NT2/D1 (cell line): Measurements from ENCODE around the gene ATXN7.

ENCODE experiments used
- SUZ12 ChIP-seq: IDR thresholded peaks from 2 replicates; pipeline ENCODE4 v1.6.1; 2011; ENCODE audit not compliant: insufficient read length, insufficient read depth; ENCODE audit errors: extremely low read depth
- YY1 ChIP-seq: IDR thresholded peaks from 2 replicates; pipeline ENCODE4 v1.6.1; 2011; ENCODE audit not compliant: insufficient read length, insufficient read depth

DNA sequence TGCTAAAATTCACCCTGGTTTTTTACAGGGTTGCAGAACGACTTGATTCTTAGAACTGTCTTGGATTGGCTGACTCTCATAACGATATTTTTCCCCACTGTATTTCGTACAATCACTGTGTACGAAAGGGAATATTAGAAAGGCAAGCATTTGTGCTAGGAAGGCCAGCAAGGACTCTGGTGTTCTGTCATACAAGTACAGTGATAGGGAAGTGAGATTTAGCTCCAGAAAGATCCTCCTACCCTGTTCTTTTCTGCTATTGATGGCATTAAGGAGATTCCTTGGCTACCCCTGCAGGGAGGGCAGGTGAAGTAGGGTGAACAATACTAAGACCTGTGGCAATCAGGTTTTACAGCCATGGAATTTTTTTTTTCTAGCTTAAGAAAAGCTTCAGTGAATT is 102.3 kb downstream of the ATXN7 start:
- TF ChIP-seq YY1 (no peak), SUZ12 (no peak)
